ENCODE results near the gene ELP4.

GRCh38 chr11:31814176-31814868 lies 304.8 kb downstream of the ELP4 start:
- no peak for TF ChIP-seq POLR2AphosphoS5 (IDR thresholded peaks at IDR 0.05; ENCODE audit: borderline replicate concordance, low read depth, low read length)
- TF ChIP-seq EZH2 (IDR thresholded peaks at IDR 0.05): no peak
- TF ChIP-seq FOXP2 (optimal IDR thresholded peaks at IDR 0.05; ENCODE audit: control extremely low read depth, extremely low read length, insufficient read depth): no peak
